Osteoblast (primary cell): ENCODE measurements around the gene CLDN11. TPM values are rescaled to one million over a fixed set of nuclear protein-coding genes. Genes with fewer than 3 reads are reported as not detected.

Experiments used
- DNase-seq: peaks from one replicate; pipeline ENCODE4 v3.0.0; 2011; ENCODE audit warnings: low spot score, mixed read lengths; ENCODE audit not compliant: insufficient read length; ENCODE audit errors: missing footprints
- H2AFZ ChIP-seq: 2 replicates; pipeline ENCODE4 v1.6.0; 2011; ENCODE audit warnings: mild to moderate bottlenecking, low read length
- H3K27ac ChIP-seq: 2 replicates; pipeline ENCODE4 v1.5.1; 2011; ENCODE audit warnings: mild to moderate bottlenecking, low read depth, low read length, moderate library complexity
- H3K27me3 ChIP-seq: 2 replicates; pipeline ENCODE4 v1.6.0; 2012; ENCODE audit warnings: mild to moderate bottlenecking, control low read depth, inconsistent platforms, low read length, moderate library complexity; ENCODE audit not compliant: insufficient read depth
- H3K36me3 ChIP-seq: 2 replicates; pipeline ENCODE4 v1.5.1; 2011; ENCODE audit warnings: mild to moderate bottlenecking, low read length, control low read depth, moderate library complexity; ENCODE audit not compliant: insufficient read depth
- H3K4me1 ChIP-seq: 2 replicates; pipeline ENCODE4 v1.5.1; 2011; ENCODE audit warnings: mild to moderate bottlenecking, low read length, control low read depth, moderate library complexity; ENCODE audit not compliant: insufficient read depth
- H3K4me2 ChIP-seq: 2 replicates; pipeline ENCODE4 v1.6.0; 2011; ENCODE audit warnings: mild to moderate bottlenecking, low read length; ENCODE audit not compliant: insufficient read depth
- H3K4me3 ChIP-seq: fragments of 200-600 bp; sonication (generic); 3 replicates; pipeline ENCODE4 v1.5.1; 2012; ENCODE audit warnings: mild to moderate bottlenecking, low read length, inconsistent platforms; ENCODE audit not compliant: insufficient read depth
- H3K79me2 ChIP-seq: 2 replicates; pipeline ENCODE4 v1.6.0; 2012; ENCODE audit warnings: mild to moderate bottlenecking, low read length, control low read depth, inconsistent platforms; ENCODE audit not compliant: insufficient read depth
- H3K9me3 ChIP-seq: 2 replicates; pipeline ENCODE4 v1.5.1; 2011; ENCODE audit warnings: low read depth, low read length, control low read depth
- H4K20me1 ChIP-seq: 2 replicates; pipeline ENCODE4 v1.6.0; 2012; ENCODE audit warnings: mild to moderate bottlenecking, low read length, control low read depth; ENCODE audit not compliant: insufficient read depth
- total RNA-seq: library from RNA; depleted of rRNA; stranded (reverse); fragments of >200 nt; gene quantifications from 2 replicates; pipeline ENCODE4 v1.2.3, GENCODE V29; 2012
- TF ChIP-seq, protein P1 (sequence below): IDR thresholded peaks from 2 replicates; pipeline ENCODE4 v1.5.1; 2011; ENCODE audit warnings: mild to moderate bottlenecking, low read depth, low read length, moderate library complexity; ENCODE audit errors: extremely low read depth

Gene CLDN11
- total RNA-seq, 1 donor: 50.3 TPM

DNA sequence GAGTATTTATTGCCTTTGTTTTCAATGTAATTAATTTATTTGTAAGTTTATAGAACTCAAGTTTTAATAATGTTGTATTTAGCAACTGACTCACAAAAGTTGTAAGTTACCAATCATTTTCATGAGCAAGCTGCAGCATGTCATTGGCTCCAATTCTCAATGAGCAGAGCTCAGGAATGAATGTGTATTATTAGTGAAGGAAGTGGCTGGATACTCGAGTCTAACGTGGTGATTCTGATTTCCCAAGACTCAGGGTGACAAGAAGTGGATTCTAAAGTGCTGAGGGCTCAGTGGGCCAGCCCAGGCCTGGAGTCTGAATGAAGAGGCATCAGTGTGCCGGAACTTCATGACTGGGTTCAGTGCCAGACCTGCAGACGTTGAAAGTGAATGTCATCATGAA lies 39.6 kb downstream of the CLDN11 start:
- H3K4me2 ChIP-seq: no peak overlapping the region
- no peaks in the 10 kb centered on the region for H3K4me1 ChIP-seq
- H3K9me3 ChIP-seq: no peaks in the 10 kb centered on the region
- H3K36me3 ChIP-seq: no peaks in the 10 kb centered on the region
- peaks cover 2% of the 10 kb centered on the region for H3K27me3 ChIP-seq
- TF ChIP-seq, protein P1, sequence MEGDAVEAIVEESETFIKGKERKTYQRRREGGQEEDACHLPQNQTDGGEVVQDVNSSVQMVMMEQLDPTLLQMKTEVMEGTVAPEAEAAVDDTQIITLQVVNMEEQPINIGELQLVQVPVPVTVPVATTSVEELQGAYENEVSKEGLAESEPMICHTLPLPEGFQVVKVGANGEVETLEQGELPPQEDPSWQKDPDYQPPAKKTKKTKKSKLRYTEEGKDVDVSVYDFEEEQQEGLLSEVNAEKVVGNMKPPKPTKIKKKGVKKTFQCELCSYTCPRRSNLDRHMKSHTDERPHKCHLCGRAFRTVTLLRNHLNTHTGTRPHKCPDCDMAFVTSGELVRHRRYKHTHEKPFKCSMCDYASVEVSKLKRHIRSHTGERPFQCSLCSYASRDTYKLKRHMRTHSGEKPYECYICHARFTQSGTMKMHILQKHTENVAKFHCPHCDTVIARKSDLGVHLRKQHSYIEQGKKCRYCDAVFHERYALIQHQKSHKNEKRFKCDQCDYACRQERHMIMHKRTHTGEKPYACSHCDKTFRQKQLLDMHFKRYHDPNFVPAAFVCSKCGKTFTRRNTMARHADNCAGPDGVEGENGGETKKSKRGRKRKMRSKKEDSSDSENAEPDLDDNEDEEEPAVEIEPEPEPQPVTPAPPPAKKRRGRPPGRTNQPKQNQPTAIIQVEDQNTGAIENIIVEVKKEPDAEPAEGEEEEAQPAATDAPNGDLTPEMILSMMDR: no peak
- H2AFZ ChIP-seq: no peak overlapping the region
- H3K27ac ChIP-seq: no peak overlapping the region
- H3K4me3 ChIP-seq: no peak overlapping the region
- H3K79me2 ChIP-seq: no peaks in the 10 kb centered on the region
- no peaks in the 10 kb centered on the region for H4K20me1 ChIP-seq
- DNase-seq: no peak

DNA sequence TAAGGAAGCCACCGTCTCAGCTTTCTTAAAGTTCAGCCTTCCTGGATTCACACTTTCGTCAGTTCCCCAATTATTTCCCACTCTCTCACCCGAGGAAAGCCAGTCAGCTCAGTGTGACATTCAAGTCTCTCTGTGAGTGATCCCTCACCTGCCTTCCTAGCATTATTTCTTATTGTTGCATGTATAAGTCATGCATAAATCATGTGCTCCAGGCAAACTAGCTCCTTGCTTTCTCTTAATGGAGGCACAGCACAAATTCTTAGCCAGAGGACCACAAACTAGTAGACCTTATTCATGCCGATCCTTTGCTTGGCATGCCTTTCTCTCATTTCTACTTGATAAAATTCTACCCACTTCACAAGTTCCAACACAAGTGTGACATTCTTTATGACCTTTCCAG lies 44.3 kb downstream of the CLDN11 start:
- H3K4me1 ChIP-seq: no peaks in the 10 kb centered on the region
- no peak overlapping the region for H3K4me3 ChIP-seq
- TF ChIP-seq, protein P1: no peak

DNA sequence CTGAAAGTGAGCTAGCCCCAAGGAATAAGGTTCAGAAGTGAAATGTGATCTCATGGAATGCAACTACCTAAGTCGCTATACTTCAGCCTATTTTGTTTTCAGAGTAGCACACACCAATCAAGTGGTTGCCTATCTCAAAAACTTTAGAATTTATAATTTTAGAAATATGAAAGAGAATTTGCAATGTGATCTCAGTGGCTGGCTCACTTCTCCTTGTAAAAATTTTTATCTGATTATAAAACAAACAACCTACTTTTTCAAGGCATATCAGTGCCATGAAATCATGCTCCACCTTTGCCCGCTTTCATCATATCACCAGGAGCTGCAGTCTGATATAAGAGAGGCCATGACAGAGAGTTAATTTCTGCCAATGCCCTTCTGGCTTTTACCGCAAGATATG lies 47.3 kb downstream of the CLDN11 start:
- Histone ChIP-seq H3K9me3 (no peaks in the 10 kb centered on the region), H3K79me2 (no peaks in the 10 kb centered on the region), H4K20me1 (no peaks in the 10 kb centered on the region), H2AFZ (no peak overlapping the region), H3K27me3 (no peaks in the 10 kb centered on the region), H3K4me2 (no peak overlapping the region), H3K36me3 (no peaks in the 10 kb centered on the region), H3K27ac (no peak overlapping the region), H3K4me3 (no peak overlapping the region), H3K4me1 (peaks cover 23% of the 10 kb centered on the region)
- TF ChIP-seq, protein P1: no peak
- no peak for DNase-seq

More for the DNA sequence above, 44.3 kb downstream of the CLDN11 start:
- Histone ChIP-seq H2AFZ (no peak overlapping the region), H3K27ac (no peak overlapping the region), H3K79me2 (no peaks in the 10 kb centered on the region), H4K20me1 (no peaks in the 10 kb centered on the region), H3K9me3 (no peaks in the 10 kb centered on the region), H3K4me2 (no peak overlapping the region), H3K36me3 (no peaks in the 10 kb centered on the region), H3K27me3 (peaks cover 2% of the 10 kb centered on the region)
- no peak for DNase-seq

DNA sequence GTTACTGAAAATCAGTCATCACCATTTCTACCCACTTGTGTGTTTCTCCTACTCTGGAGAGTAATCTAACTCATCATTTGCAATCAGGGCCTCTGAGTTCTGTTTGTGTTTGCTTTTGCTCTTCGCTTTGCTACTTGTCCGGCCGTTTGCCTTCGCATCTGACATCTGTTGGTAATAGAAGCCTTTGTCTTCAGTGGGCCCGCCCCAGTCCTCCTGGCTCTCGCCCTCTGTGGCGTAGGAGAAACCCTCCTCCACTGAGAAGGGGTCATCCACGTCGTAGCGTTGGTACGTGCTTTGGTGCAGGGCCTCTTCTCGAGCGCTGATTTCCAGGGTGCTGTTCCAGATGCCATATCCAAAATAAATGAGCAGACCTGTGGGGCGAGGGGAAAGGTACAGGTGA lies 48.3 kb downstream of the CLDN11 start:
- no peaks in the 10 kb centered on the region for H3K9me3 ChIP-seq
- no peaks in the 10 kb centered on the region for H3K27me3 ChIP-seq
- H3K4me3 ChIP-seq: no peak overlapping the region
- H3K27ac ChIP-seq: no peak overlapping the region
- no peak overlapping the region for H2AFZ ChIP-seq
- no peaks in the 10 kb centered on the region for H3K36me3 ChIP-seq
- H3K79me2 ChIP-seq: no peaks in the 10 kb centered on the region
- TF ChIP-seq, protein P1: no peak
- H4K20me1 ChIP-seq: no peaks in the 10 kb centered on the region
- no peak overlapping the region for H3K4me2 ChIP-seq
- peaks cover 25% of the 10 kb centered on the region for H3K4me1 ChIP-seq
- no peak for DNase-seq
